GM19328 (cell line): ENCODE results near the gene CASR.
"Not testable (repeated sequence)": the region's sequence is repeated elsewhere in the genome, so short reads cannot be mapped to it uniquely, and the experiment has no call there.

Experiments used
- ATAC-seq: cut with Tn5 transposase; IDR thresholded peaks from one replicate; pipeline ENCODE4 v1.9.1; 2021; ENCODE audit warnings: mild to moderate bottlenecking, moderate library complexity; ENCODE audit not compliant: unreplicated experiment

Gene CASR, protein sequence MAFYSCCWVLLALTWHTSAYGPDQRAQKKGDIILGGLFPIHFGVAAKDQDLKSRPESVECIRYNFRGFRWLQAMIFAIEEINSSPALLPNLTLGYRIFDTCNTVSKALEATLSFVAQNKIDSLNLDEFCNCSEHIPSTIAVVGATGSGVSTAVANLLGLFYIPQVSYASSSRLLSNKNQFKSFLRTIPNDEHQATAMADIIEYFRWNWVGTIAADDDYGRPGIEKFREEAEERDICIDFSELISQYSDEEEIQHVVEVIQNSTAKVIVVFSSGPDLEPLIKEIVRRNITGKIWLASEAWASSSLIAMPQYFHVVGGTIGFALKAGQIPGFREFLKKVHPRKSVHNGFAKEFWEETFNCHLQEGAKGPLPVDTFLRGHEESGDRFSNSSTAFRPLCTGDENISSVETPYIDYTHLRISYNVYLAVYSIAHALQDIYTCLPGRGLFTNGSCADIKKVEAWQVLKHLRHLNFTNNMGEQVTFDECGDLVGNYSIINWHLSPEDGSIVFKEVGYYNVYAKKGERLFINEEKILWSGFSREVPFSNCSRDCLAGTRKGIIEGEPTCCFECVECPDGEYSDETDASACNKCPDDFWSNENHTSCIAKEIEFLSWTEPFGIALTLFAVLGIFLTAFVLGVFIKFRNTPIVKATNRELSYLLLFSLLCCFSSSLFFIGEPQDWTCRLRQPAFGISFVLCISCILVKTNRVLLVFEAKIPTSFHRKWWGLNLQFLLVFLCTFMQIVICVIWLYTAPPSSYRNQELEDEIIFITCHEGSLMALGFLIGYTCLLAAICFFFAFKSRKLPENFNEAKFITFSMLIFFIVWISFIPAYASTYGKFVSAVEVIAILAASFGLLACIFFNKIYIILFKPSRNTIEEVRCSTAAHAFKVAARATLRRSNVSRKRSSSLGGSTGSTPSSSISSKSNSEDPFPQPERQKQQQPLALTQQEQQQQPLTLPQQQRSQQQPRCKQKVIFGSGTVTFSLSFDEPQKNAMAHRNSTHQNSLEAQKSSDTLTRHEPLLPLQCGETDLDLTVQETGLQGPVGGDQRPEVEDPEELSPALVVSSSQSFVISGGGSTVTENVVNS

DNA sequence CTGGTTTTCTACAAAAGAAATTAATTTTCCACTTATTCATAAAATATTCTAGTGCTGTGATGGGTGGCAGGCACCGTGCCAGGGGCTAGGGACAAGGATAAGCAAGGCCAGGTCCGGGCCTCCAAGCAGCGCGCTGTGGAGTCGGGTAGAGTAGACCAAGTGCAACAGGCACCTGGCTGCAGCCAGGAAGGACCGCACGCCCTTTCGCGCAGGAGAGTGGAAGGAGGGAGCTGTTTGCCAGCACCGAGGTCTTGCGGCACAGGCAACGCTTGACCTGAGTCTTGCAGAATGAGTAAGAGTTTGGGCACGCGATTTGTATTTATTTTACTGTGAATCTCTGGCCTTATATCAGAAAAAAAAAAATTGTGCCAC, at the start of gene CASR:
Gene CASR (plus strand): TSS at position 148 of the 372 bp plus-strand sequence. CDS start 70,522 bp downstream, outside the sequence.
- no peak for ATAC-seq

DNA sequence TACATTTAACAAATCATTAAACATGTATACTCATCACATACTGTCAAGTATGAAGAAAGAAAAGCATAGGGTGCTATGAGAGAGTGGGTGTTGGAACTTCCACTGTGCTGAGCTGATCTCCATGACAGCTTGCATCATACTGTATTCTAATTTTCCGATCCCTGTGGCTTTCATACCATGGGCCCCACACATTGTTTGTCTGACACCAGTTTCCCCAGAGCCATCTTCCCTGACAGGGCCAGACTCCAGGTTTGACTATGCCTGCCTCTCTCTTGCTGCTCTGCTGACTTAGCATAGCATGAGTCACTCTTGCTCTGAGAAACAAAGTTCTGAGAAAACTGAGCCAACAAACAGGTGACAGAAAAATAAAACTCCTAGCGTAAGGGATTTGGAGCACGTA, 37.0 kb upstream of the CASR start:
- ATAC-seq = peak; percentile 79

DNA sequence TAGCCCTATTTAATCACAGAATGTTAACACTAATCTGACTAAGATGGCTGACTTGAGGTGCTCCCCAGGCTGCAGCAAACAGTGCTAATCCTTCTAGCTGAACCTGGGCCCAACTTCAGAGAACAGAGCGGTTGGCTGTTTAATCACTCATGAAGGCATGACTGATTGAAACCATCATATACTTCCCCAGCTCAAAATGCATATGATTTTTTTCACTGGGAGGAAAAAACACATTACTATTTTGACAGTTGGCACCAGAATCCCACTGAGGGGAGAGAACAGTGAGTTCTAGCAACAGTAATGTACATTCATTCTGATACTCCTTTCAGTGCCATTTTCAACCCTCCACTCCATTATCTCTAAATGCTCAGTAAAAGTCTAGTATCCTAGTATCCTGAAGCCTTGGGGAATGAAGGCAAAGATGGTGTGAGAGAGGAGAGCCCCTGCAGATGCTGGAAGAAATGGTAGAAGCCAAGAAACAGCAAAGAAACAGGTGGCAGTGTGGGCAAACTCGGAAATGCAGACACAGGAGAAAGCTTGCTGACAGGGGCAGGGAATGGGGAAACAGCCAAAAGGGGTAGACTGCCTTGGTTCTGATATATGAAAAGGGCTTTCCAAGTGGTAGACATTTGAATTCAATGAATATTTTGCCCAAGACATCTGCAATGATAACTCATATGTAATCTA, 34.4 kb upstream of the CASR start:
- no peak for ATAC-seq

DNA sequence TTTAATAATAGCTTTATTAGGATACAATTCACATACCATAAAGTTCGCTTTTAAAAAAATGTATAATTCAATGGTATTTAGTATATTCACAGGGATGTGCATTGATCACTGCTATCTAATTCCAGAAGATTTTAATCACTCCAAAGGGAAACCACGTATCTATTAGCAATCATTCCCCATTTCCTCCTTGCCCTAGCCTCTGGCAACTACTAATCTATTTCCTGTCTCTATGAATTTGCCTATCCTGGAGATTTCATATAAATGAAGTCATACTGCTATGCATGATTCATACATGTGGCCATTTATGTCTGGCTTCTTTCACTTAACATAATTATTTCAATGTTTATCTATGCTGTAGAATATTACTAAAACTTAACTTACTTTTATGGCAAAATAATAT, 32.0 kb upstream of the CASR start:
- ATAC-seq = no peak

DNA sequence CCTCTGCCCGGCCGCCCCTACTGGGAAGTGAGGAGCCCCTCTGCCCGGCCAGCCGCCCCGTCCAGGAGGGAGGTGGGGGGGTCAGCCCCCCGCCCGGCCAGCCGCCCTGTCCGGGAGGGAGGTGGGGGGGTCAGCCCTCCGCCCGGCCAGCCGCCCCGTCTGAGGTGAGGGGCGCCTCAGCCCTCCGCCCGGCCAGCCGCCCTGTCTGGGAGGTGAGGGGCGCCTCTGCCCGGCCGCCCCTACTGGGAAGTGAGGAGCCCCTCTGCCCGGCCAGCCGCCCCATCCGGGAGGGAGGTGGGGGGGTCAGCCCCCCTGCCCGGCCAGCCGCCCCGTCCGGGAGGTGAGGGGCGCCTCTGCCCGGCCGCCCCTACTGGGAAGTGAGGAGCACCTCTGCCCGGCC, 18.5 kb upstream of the CASR start:
- not testable (repeated sequence) for ATAC-seq

DNA sequence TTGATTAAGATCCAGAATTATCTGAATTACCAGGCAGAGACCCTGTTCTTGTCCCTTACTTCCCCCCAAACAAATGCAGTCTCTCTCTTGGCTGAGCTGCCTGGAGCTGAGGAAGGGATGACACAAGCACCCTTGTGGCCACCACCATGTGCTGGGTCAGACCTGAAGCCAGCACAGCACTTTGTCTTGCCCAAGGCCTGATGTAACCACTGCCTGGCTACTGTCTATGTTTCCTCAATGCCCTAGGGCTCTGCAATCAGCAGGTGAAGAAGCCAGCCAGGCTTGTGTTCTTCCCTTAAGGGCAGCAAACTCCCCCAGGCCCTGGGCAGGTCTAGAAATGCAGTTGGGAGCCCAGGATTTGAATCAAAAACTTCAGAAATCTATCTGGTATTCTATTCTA, 15.8 kb upstream of the CASR start:
- no peak for ATAC-seq

DNA sequence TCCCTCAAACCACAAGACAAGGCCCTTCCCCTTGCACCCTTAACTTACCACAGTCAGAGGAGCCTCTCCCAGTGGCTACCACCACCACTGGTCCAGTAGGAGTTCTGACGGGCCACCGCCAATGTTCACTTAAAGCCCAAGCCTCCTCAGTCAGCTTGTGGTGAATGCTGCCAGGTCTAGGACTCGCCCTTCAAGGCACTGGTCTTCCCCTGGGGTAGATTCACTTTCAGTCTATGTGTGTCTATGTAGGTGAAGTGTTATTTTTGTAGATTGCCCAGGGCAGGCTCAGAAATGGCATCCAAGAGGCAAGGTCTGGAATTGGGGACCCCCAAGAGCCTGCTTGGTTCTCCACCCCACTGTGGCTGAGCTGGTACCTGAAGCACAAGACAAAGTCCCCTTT, 15.4 kb upstream of the CASR start:
- no peak for ATAC-seq

DNA sequence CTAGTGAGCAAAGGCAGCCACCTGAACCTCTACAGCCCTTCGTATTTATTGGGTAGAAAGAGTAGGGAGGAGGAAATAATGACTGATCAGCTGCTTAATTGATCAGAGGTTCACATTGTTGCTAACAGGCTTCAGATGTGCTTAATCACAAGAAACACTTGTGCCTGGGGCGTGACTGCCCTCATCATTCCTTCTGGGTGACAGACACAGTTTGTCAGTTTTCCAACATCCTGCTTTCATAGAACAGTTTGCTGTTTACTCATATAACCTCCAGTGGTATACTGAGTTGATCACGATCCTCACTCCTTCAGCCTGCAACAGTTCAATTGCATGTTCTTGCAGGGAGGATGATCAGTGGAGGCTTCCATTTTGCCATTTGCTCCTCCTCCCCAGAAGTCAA, 13.6 kb upstream of the CASR start:
- ATAC-seq = no peak

DNA sequence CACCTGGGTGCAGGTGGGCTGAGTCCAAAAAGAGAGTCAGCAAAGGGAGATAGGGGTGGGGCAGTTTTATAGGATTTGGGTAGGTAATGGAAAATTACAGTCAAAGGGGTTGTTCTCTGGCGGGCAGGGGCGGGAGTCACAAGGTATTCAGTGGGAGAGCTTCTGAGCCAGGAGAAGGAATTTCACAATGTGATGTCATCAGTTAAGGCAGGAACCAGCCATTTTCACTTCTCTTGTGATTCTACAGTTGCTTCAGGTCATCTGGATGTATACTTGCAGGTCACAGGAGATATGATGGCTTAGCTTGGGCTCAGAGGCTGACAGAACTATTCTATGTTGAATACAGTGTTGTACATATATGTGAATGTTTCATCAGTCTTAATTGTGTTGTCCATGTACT, 12.1 kb upstream of the CASR start:
- not testable (repeated sequence) for ATAC-seq

DNA sequence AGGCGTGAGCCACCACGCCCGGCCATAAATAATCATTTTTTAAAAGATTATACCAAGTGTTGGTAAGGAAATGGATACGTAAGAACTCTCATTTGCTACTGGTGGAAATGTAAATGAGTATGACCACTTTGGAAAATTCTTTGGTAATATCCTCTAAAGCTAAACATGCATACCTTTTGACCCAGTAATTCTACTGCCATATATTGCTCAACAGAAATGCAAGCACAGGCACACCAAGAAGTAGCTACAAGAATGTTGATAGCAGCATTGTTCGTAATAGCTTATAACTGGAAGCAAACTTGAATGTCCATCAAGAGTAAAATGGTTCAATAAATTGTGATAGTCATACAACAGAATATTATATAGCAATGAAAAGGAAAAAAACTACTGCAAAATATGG, 4.8 kb upstream of the CASR start:
- no peak for ATAC-seq

DNA sequence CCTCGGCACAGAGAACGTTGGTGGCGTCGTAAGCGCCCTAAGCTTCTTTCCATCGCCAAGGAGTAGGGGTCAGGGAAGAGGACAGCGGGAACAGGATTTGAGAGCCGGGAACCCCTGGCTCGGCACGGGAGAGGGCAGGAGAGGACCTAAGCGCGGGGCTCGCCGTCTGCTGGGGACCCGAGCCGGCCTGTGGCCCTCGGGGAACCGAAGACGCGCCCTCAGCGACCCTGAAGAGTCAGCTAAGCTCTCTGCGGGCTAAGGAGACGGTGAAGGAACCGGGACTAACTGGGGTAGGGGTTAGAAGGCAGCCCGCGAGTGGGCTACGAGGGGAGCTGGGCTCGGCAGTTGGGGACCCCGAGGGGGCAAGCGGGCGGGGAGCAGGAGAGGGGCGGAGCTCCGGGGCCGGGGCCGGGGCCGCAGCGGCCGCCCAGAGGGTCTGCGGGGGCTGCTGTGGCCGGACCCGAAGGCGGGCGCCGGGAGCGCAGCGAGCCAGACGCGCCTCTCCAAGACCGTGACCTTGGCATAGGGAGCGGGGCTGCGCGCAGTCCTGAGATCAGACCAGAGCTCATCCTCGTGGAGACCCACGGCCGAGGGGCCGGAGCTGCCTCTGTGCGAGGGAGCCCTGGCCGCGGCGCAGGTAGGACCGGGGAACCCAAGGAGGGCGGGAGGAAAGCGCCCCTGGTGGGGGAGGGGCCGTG, 574 bp downstream of the CASR start:
- no peak for ATAC-seq

DNA sequence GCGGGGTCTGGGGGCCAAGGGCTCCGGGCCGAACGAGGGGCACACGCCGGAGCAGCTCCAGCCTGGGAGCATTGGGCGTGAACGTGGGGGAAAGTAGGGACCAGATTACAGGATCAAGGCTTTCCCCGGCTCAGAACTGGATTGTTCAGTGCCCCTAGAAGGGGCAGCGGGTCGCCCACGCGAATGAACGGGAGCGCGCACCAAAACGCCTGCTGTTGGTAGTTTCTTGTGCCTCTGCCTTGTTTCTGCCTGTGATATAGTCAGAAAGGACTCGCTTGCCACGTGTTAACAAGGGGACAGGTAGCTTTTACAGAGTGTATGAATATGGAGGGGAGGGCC, 1.1 kb downstream of the CASR start:
- no peak for ATAC-seq

DNA sequence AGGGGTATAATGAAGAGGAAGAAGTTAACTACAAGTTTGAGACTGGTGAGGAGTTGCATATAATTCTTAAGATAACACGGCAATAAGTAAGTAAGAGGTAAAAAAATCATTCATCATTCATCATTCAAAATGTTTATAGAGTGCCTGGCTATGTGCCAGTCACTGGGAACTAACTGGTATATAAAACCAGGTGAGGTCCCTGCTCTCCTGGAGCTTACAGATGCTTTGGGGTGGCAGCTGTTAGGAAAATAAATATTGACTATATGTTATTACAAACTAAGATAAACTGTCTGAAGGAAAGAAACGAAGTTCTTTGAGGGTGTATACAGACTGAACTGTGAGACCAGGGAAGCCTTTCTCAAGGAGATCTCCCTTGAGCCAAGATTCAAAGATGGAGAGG, 2.9 kb downstream of the CASR start:
- ATAC-seq = no peak

DNA sequence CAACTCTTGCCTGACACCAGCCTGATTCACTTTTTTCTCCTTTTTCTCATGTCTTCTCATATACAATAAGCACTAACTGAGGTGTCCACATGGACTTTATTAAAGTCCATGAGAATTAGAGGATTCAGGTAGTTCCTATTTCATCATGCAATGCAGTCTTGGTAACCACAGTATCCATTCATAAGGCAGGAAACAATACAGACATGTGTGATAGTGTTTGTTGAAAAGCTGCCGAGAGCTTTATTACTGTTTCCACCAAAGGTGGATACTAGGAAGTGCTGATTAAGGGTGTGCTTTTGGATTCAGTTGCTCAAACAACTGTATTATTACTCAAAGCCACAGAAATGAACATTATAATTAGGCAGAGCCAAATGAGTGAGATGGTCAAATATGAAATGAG, 5.3 kb downstream of the CASR start:
- no peak for ATAC-seq

DNA sequence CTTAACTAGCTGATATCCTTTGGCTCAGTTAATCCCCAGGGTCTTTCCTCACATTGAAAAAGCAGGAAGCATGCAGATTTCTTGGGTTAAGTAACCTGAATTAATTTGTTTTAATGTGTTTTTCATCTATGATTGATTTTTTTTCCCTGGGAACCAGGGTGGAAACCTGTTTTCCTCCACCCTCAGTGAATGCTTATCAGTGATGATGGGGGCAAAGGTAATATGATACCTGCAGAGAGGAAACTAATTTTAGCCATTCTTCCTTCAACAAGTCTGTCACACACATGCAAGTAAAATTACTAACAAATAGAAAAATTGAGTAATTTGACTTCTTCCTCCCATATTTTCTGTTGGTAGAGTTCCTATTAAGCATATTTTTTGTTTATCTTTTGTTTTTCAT, 5.9 kb downstream of the CASR start:
- ATAC-seq = no peak

DNA sequence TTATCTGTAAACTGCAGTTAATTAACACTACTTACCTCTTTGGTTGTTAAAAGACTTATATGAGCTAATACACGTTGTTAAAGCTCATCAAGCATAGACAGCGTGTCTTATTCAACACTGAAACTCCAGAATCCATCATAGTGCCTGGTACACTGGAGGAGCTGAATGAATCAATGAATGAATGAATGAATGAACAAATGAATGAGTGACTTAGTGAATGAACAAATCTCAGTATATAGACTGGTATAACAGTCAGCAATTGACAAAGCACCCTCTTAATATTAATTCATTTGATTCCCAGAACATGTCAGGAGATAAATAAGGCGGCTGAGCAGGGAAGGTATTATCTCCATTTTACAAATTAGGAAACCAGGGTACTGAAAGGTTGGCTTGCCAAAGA, 7.1 kb downstream of the CASR start:
- no peak for ATAC-seq

DNA sequence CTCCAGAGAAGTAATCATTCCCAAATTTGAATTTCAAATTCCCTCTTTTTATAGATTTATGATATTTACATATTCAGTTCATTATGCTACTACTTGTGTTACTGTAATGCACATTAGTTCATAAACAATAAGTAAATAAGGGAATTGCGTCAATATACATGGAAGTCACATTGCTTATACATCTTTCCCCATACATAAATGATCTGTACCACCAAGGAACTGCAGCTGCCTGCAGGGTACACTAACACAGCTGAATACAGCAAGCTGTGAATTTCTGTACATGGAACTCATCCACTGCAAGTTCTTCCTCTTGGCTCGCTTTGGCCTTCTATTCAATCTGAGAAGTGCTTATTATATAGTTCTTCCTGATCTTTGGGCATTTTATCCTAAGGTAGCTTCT, 15.5 kb downstream of the CASR start:
- ATAC-seq = no peak

DNA sequence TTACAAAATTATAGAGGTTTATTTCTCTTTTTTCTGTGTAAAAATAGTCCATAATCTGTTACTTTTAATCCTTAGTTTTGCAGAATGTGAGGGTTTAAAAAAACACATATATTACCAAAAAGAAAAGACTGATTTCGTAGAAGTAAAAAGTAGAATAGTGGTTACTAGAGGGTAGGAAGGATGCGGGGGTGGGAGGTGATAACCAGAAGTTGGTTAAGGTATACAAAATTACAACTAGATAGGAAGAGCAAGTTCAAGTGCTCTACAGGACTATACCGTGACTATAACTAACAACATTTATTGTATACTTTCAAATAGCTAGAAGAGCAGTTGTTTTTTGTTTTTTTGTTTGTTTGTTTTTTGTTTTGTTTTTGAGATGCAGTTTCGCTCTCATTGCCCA, 16.1 kb downstream of the CASR start:
- no peak for ATAC-seq

DNA sequence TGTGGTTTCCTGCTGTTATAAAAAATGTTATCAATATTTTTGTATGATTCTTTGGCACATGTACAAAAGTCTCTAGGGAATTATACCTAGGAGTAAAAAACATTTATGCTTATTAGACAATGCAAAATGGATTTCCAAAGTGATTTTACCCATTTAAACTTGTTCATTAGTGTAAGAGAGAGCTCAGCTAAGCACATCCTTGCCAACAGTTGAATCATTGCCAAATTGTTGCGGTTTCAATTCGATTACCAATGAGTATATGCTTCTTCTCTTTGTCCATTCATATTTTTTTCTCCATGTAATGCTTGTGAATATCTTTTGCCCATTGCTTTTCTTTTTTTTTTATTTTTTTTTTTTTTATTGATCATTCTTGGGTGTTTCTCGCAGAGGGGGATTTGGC, 17.2 kb downstream of the CASR start:
- no peak for ATAC-seq

DNA sequence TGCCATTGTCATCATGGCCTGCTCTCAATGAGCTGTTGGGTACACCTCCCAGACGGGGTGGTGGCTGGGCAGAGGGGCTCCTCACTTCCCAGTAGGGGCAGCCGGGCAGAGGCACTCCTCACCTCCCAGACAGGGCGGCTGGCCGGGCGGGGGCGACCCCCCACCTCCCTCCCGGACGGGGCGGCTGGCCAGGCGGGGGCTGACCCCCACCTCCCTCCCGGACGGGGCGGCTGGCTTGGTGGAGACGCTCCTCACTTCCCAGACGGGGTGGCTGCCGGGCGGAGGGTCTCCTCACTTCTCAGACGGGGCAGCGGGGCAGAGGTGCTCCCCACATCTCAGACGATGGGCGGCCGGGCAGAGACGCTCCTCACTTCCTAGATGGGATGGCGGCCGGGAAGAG, 18.0 kb downstream of the CASR start:
- not testable (repeated sequence) for ATAC-seq

DNA sequence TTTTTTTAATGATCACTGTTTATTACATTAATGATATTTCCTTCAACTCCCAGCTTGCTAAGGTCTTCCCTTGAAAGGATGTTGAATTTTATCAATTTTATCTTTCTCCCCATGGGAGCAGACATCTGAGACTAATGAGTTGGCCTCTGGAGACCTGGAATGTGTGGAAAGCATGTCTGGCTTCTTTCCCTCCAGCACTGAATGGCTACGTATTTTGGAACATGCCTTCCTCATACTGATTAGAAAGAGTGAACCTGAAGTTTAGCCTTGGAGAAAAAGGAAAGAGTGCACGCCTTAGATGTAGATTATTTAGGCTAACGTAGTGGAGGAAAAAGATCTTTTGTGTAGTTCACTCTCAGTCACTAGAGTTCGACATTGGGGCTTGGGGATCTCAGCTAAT, 25.1 kb downstream of the CASR start:
- no peak for ATAC-seq
